AG04450 (cell line): Measurements from ENCODE around the gene ARID5A. TPM values are rescaled to one million over a fixed set of nuclear protein-coding genes. Genes with fewer than 3 reads are reported as not detected.

Source experiments
- CTCF ChIA-PET: fragments of 300-600, 350-600 bp; formaldehyde crosslinking; extraction: SDS; loops from one replicate; lab custom pipeline; 2022; ENCODE audit warnings: antibody characterized with exemption, inconsistent platforms; lab: Charles Lee
- POLR2A ChIA-PET: fragments of 350-600 bp; formaldehyde crosslinking; extraction: SDS; loops from one replicate; lab custom pipeline; 2021; ENCODE audit warnings: antibody characterized with exemption, inconsistent platforms; lab: Yijun Ruan, JAX
- DNase-seq: peaks from one replicate; pipeline ENCODE4 v3.0.0-alpha.2; 2011; ENCODE audit warnings: low read depth, low spot score
- H3K27ac ChIP-seq: one replicate; pipeline ENCODE4 v1.5.1; 2012; ENCODE audit warnings: low read depth, low read length, control low read depth
- H3K27me3 ChIP-seq: one replicate; pipeline ENCODE4 v1.6.0; 2012; ENCODE audit warnings: low read length; ENCODE audit not compliant: control insufficient read depth, insufficient read depth
- H3K4me3 ChIP-seq: 2 replicates; pipeline ENCODE4 v1.5.1; 2011; ENCODE audit warnings: mild to moderate bottlenecking, low read depth, low read length, control low read depth
- H3K9me3 ChIP-seq: 2 replicates; pipeline ENCODE4 v1.5.1; 2012; ENCODE audit warnings: low read length; ENCODE audit not compliant: control insufficient read depth, insufficient read depth
- CTCF ChIP-seq: IDR thresholded peaks from 2 replicates; pipeline ENCODE4 v1.5.1; 2011; ENCODE audit warnings: low read depth, low read length, control low read depth, inconsistent platforms
- polyA plus RNA-seq: library from polyadenylated mRNA; depleted of rRNA; stranded (reverse); fragments of >200 nt; gene quantifications from 2 replicates; pipeline ENCODE4 v1.2.3, GENCODE V29; 2011

The ARID5A gene
- polyA plus RNA-seq, 1 experiment = 3.1 TPM

GRCh38 chr2:96558485-96558884 lies 21.9 kb downstream of the ARID5A start:
- TF ChIP-seq CTCF = no peak
- H3K27ac ChIP-seq = no peak overlapping the region
- H3K9me3 ChIP-seq = peaks cover 5% of the 10 kb centered on the region; the same call in 1 of the 2 replicates
- no peak overlapping the region for H3K4me3 ChIP-seq
- peaks cover 5% of the 10 kb centered on the region for H3K27me3 ChIP-seq
- POLR2A ChIA-PET = no interaction called here
- DNase-seq = no peak
- CTCF ChIA-PET = no interaction called here

- Histone ChIP-seq H3K27me3 (peaks cover 5% of the 10 kb centered on the region), H3K4me3 (no peak overlapping the region), H3K9me3 (no peaks in the 10 kb centered on the region), H3K27ac (no peak overlapping the region)
- no peak for DNase-seq
- CTCF ChIA-PET = no interaction called here
- no peak for TF ChIP-seq CTCF
- POLR2A ChIA-PET = no interaction called here
Measured at GRCh38 chr2:96564026-96564425, 27.5 kb downstream of the ARID5A start.

- ChIA-PET POLR2A (no interaction called here), CTCF (no interaction called here)
- Histone ChIP-seq H3K9me3 (no peaks in the 10 kb centered on the region), H3K27me3 (peaks cover 5% of the 10 kb centered on the region), H3K27ac (no peak overlapping the region), H3K4me3 (no peak overlapping the region)
- no peak for DNase-seq
- TF ChIP-seq CTCF = no peak
Measured at GRCh38 chr2:96564563-96564962, 28.0 kb downstream of the ARID5A start.

- no peak for TF ChIP-seq CTCF
- POLR2A ChIA-PET = no interaction called here
- Histone ChIP-seq H3K4me3 (no peak overlapping the region), H3K27ac (no peak overlapping the region), H3K27me3 (peaks cover 5% of the 10 kb centered on the region), H3K9me3 (no peaks in the 10 kb centered on the region)
- no peak for DNase-seq
- CTCF ChIA-PET = no interaction called here
Measured at GRCh38 chr2:96565111-96565510, 28.6 kb downstream of the ARID5A start.

- no peak for DNase-seq
- Histone ChIP-seq H3K4me3 (no peak overlapping the region), H3K27ac (no peak overlapping the region), H3K9me3 (no peaks in the 10 kb centered on the region), H3K27me3 (no peaks in the 10 kb centered on the region)
- no peak for TF ChIP-seq CTCF
- POLR2A ChIA-PET = no interaction called here
- CTCF ChIA-PET = no interaction called here
Measured at GRCh38 chr2:96568094-96568493, 31.5 kb downstream of the ARID5A start.
